Measurements from ENCODE around the gene RIC8A. TPM values are rescaled to one million over a fixed set of nuclear protein-coding genes. Genes with fewer than 3 reads are reported as not detected.

RIC8A gene
- total RNA-seq, 1 experiment from 2014 or later, result 91.3 TPM

DNA sequence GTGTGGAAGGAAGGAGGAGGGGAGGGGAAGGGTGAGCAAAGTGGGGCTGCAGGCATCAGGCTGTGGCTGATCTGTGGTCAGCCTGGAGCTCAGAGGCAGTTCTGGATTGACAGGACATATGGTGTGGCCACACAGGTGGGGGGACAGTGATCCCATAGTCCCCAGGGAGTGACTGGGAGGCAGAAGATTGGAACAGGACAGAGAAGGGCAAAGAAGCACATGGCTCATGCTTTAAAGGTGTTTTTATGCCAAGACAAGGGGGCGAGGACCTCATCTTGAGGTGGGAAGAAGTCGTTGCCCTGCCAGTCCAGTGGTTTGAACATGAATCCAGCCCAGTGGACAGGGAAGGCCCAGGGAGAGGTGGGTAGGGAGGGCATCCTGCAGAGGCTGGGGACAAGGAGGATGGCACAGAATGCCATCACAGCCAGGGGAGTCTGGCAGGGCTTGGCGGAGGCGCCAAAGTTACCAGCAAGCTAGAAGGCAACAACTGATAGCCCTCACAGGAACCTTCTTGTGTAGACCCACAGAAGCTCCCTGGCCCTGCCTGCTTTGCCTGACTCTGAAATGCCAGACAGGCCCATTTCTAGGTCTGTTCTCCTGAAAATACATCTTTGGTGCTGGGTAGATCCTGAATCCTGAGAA lies 3.4 kb upstream of the RIC8A start:
- no peak for DNase-seq (ENCODE audit: low read depth)

DNA sequence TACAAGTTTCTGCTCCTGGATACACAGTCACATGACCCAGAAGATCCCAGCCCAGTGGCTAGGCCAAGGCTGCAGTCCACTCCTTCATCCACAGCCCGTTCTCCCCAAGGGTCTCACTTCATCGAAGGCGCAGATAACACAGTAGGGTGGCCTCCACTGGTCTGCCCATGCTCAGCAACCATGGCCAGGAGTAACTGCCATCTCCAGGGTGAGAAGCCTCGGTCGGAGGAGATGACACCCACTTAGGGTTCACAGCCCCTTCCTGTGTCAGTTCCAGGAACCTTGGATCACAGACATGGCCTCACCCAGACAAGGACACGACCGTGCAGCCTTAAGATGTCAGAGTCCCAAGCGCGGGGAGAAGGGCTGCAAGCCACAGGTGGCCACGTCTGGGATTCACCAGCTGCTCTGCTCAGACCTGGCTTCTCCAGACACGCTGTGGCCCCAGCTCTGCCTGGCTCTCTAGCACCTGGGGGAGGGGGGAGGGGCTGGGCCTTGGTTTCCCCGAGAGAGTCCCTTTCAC lies 2.9 kb upstream of the RIC8A start:
- no peak for DNase-seq (ENCODE audit: low read depth)

DNA sequence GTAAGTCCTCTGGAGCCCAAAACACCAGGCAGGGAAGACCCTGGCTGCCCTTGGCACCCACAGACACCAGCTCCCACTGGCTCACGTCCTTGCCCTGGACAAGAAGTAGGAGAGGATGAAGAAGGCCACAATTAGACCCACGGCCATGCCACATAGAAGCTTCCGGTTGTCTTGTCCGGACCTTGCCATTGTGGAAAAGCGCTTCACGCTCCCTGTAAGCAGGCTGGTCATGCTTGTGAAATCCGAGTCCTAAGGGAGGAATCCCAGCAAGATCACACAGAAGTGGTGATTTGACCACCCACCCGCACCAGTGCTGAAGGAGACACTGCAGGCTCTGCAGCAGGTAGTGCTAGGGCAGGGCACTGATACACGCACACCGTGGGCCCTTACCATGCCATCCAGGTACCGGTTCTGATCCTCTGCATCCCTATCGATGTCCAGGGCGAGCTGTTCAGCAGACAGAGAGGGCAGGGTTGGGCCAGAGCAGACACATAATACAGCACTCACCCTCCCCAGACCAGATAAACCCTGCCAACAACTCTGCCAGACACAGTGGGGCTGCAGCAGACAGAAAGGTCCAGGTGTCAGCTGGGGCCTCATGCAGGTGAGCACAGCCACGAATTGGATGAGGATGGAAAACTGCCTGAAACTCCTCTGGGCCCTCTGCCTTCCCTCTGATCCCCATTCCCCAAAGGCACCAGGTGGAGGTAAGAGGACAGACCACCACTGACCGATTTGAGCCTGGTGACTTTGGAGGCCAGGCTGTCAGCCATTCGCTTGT lies 2.1 kb upstream of the RIC8A start:
- DNase-seq (ENCODE audit: low read depth), result no peak

DNA sequence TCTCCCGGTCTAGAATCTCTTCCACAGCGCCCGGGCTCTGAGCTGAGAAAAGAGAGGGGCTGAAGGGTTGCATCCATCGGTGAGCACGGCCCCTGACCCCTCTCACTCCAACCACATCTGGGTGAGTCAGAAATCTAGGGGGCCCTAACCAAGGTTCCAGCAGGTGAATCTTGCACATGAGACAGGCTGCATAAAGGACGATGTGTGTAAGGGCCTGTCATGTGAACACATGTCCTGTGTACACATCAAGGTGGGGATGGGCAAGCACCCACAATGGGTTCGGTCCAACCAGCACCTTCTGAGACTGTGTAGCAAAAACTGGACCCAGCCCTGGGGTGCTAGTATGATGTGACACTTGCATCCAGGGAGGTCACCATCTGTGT lies 1.5 kb upstream of the RIC8A start:
- DNase-seq (ENCODE audit: low read depth), result no peak

DNA sequence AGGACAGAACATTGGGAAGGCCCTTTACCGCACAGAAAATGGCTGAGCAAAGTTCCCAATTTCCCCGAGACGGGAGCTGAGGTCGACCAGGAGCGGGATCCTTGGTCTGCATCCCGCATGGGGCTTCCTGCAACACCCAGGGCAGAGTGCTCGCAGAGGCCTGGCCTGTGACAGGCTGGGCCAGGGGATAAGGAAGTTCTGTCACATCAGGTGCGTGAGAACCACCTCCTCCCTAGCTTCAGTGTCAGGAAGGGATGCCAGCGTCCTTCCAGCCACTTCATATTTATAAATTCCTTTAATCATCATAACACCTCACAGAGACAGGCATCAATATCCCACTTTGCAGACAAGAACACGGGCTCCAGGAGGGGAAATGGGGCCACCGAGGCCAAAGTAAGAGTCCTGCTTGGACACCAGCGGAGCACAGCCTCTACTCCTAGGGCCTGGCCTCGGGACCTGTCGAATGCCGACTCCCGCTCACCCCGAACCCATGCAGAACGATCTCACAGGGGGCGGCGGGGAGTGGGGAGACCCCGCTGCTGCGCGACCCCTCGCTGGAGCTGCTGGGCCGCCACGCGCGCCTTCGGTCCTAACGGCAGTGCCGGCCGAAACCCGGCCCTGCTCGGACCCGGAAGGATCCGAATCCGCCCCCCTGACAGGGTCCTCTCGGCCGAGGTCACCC lies 841 bp upstream of the RIC8A start:
- no peak for DNase-seq (ENCODE audit: low read depth)

DNA sequence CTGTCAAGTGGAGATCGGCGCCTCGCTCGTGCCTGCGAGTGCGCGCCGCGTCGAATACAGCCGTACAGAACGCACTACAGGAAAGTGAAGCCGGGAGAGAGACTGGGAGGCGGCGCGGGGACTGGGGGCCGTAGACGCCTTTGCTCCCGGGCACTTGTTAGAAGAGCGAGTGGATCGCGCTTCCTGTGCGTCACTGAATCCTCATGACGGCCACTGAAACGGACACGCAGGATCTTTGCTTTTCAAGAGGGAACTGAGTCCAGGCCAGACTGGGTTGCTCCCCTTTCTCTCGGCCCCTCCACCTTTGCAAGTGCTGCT lies 314 bp downstream of the RIC8A start:
- peak; percentile 43 for DNase-seq (ENCODE audit: low read depth)

DNA sequence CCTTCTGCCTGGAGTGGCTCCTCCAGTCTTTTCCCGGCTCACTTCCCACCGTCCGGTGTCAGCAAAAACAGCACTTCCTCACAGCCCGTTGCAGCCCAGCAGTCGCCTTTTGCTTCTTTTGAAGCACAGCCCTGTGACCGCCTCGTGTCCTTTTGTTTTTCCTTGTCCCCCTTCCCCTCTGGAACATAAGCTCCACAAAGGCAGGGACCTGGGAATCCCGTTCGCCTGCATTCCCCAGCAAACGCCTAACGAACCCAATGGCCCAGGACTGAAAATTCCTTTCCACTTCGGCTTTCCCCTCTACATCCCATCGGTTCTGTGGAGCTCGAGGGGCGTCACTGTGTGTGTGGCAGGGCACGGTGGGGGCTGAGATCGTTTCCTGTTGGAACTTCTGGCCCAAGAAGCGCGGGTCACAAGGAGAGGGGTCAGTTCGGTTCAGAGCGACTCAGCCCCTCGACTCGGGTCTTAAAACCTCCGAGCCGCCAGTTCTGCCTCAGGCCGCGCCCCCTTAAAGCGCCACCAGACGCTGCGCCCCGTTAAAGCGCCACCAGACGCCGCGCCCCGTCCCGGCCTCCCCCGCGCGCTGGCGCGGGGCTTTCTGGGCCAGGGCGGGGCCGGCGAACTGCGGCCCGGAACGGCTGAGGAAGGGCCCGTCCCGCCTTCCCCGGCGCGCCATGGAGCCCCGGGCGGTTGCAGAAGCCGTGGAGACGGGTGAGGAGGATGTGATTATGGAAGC lies 841 bp downstream of the RIC8A start:
- DNase-seq (ENCODE audit: low read depth), result peak; percentile 77

DNA sequence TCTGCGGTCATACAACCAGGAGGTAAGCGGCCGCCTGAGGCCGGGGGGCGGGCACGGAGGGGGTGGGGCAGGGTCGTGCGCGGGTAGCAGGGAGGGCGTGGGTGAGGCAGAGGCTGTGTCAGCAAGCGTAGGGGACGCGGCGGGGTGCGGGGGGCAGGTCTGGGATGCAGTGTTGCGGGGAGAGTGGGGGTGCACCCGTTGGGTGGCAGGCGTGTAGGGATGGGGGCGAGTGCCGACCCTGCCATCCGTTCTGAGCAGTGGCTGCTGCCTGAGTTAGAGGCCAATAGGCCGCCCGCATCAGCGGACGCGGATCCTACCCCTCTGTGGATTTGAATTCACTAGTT lies 1.4 kb downstream of the RIC8A start:
- no peak for DNase-seq (ENCODE audit: low read depth)

DNA sequence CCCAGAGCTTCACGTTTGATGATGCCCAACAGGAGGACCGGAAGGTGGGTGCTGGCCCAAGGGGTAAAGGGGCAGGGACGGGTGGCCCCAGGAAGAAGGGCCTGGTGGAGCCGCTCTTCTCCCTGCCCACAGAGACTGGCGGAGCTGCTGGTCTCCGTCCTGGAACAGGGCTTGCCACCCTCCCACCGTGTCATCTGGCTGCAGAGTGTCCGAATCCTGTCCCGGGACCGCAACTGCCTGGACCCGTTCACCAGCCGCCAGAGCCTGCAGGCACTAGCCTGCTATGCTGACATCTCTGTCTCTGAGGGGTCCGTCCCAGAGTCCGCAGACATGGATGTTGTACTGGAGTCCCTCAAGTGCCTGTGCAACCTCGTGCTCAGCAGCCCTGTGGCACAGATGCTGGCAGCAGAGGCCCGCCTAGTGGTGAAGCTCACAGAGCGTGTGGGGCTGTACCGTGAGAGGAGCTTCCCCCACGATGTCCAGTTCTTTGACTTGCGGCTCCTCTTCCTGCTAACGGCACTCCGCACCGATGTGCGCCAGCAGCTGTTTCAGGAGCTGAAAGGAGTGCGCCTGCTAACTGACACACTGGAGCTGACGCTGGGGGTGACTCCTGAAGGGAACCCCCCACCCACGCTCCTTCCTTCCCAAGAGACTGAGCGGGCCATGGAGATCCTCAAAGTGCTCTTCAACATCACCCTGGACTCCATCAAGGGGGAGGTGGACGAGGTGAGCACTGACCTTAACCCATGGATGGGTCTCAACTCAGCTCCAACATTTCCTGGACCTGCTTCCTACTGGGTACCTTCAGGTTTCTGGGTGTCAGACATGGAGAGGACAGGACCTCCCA lies 2.0 kb downstream of the RIC8A start:
- peak; percentile 20 for DNase-seq (ENCODE audit: low read depth)

DNA sequence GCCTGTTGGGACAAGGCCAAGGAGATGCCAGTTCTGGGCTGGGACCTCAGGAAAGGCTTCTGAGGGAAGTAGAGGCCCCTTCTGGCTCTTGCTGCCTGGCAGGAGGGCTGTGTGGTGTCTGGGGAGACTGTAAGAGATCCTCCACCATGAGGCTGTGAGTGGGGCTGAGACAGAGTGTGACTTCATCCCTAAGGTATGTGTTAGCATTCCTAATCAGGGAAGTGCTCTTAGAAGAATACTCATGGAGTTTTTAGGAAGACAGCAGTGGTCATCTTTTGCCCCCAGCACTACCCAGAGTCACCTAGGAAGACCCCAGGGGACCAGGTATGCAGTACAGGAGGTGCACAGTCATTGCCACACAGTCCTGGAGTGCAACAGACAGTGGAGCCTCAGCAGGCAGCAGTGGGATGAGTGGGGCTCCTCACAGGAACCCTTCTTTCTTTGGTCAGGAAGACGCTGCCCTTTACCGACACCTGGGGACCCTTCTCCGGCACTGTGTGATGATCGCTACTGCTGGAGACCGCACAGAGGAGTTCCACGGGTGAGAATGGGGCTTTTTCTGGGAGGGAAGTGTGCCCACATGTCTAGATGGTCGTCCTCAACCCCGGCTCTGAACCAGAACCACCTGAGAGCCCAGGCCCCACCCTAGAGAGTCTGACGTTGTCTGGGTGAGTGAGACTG lies 2.8 kb downstream of the RIC8A start:
- DNase-seq (ENCODE audit: low read depth), result peak; percentile 65

DNA sequence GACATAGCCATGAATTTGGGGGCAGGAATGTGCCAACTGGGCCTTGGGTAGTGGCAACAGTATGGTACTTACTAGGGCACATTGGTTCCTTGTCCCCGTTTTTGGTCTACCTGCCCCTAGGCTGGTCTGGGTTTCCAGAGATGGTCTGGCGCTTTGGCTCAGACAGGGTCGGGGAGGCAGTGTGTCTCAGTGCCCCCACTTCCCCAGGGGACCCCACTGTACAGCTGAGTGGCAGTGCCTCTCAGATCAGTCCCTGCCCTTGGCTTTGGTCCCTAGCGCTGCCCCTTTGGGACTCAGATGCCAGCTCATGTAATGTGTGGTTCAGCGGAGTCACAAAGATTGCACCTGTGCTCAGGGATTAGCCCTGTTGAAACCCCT lies 3.3 kb downstream of the RIC8A start:
- DNase-seq (ENCODE audit: low read depth), result no peak

DNA sequence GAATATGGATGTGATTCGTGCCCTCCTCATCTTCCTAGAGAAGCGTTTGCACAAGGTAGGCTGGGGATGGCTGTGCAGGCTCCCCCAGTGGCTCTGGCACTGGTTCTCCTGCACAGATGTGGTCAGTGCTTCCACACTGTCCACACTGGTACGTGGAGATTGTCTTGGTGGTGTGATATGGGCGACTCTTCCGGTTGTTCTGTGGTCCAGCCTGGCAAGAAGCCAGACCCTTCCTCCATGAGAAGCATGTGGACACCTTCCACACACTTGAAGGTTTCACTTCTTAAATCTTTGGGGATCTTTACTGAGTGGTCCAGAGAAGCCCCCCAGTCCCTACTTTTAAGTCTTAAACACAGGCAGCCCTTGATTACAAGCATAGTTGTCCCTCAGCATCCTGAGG lies 3.8 kb downstream of the RIC8A start:
- no peak for DNase-seq (ENCODE audit: low read depth)

DNA sequence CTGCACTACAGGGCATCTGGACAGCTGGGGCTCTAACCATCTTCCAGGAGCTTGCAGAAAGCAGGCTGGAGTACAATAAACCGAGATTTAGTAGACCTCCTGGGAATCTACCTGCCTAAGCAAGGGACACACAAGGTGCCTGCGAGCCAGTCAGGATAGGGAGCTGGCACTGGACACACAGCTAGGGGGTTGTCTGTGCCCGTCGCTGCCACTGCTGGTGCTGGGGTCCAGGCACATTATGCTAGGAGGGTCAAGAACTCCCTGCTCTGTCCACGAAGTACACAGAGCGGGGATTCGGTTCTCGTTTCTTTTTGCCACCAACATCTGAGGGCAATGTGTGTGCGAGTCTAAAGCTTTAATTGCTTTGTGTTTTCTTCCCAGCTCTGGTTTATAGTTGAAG lies 4.2 kb downstream of the RIC8A start:
- DNase-seq (ENCODE audit: low read depth), result no peak

DNA sequence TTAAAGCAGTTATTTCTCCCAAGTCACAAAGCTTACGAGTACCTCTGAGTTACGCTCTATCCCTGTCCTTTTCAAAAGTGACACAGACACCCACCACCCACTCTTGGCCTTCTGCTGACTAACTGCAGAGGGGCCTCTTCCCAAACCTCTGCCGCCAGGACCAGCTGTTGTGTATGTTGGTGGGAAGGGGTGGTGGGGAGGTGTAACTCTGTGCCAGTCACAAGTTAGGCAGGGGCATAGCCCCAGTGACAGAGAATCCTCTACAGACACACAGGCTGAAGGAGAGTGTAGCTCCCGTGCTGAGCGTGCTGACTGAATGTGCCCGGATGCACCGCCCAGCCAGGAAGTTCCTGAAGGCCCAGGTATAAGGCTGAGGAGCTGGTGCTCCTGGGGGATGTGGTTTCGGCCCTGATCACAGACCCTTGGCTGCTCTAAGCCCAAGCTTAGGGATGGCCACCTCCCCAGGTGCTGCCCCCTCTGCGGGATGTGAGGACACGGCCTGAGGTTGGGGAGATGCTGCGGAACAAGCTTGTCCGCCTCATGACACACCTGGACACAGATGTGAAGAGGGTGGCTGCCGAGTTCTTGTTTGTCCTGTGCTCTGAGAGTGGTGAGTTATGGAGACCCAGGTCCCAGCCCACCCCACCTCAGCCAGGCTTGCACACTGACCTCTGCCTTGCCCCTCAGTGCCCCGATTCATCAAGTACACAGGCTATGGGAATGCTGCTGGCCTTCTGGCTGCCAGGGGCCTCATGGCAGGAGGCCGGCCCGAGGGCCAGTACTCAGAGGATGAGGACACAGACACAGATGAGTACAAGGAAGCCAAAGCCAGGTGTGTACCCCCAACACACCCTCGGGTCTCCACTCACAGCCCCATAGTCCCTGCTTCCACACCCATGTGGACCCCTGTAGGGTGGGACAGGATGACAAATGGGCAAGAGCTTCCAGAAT lies 4.9 kb downstream of the RIC8A start:
- DNase-seq (ENCODE audit: low read depth), result no peak

DNA sequence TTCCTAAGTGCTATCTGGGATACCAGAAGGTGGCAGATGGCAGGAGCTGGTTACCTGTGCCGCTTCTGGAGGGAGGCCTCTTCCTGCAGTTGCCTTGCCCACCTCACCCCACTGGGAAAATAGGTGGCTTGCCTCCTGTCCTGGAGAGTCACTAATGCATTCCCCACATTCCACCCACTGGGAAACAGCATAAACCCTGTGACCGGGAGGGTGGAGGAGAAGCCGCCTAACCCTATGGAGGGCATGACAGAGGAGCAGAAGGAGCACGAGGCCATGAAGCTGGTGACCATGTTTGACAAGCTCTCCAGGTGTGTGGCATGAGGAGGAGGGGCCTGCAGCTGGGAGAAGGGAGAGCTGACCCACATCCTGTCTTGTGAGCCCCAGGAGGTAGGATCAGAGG lies 5.6 kb downstream of the RIC8A start:
- no peak for DNase-seq (ENCODE audit: low read depth)

DNA sequence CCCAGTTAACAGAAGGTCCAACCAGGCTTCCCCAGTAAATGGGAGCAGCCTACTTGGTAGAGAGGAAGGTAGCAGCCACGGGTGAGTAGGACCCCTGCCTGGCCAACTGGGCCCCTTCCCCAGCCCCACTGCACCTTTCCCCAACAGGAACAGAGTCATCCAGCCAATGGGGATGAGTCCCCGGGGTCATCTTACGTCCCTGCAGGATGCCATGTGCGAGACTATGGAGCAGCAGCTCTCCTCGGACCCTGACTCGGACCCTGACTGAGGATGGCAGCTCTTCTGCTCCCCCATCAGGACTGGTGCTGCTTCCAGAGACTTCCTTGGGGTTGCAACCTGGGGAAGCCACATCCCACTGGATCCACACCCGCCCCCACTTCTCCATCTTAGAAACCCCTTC lies 6.6 kb downstream of the RIC8A start:
- no peak for DNase-seq (ENCODE audit: low read depth)

DNA sequence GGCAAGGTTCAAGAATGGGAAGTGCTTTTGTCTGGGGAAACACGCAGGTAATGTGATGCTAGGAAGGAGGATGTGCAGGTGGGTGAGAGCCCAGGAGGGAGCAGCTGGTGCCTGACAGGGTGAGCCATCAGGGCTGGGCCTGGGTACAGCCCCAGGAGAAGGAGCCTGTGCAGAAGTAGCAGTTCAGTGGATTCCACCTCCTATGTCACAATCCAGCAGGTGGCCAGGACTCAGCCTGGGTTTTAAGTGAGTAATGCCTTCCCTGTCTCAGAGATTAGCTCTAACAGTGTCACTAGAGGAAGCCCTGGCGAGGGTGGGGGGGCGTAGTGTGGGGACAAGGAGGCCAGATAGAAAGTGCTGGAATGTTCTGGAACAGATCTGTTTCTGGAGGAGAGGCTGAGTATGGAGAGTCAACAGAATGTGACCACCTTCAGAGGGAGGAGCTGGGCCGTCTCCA lies 8.1 kb downstream of the RIC8A start:
- DNase-seq (ENCODE audit: low read depth), result no peak

DNA sequence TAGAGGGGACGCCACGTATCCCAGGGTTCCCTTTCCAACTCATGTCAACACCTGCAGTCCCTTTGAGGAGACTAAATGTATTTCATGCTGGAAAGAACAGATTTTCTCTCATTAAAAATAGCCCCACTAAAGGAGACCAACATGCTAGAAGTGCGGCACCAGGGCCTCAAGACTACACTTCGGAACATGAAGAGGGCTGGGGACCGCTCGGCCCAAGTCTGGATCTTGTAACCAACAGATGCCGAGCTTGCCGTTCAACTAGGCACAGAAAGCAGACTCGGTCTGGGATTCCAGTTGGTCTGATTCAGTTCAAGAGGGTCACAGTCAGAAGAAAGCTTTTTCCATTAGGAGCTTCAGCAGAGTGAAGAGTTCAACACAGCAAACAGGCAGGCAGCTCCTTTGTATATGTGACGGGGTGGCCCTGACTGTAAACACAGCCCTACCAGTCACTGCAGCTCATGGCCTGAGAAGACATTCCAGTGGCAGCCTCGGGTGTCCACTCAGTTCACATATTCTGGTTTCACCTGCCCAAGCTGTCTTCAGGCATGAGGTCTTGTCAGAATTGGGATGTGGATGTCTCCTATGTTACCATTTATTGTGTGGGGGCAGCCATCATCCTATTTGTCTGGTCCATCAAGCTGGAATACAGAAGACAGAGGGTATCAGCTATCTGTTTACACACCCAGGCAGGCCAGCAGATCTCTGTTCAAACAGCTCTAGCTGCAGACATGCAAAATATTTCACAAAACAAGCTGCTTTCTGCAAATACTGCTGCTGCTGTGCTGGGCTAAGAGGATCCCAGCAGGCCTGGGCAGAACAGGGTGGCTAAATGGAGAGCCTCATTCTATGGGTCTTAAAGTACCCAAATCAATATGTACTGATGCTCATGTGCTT lies 8.8 kb downstream of the RIC8A start:
- no peak for DNase-seq (ENCODE audit: low read depth)

DNA sequence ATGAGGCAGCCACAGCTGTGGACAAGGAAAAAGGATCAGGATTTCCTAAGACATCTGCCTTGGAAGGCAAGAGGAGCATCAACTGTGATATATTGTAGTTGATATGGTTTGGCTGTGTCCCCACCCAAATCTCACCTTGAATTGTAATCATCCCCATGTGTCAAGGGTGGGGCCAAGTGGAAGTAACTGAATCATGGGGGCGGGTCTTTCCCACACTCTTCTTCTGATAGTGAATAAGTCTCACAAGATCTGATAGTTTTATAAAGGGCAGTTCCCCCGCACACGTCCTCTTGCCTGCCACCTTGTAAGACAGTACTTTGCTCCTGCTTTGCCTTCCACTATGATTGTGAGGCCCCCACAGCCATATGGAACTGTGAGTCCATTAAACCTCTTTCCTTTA lies 10.2 kb downstream of the RIC8A start:
- no peak for DNase-seq (ENCODE audit: low read depth)
